Duodenal mucosa (tissue), 2 donors: ENCODE data around the gene HNF1B.

Experiments
- H3K27ac ChIP-seq: one replicate; pipeline ENCODE4 v1.7.0; 2013; ENCODE audit warnings: low read depth, low read length
- H3K27me3 ChIP-seq, 2 donors: one replicate each; pipeline ENCODE4 v1.7.0; 2013; ENCODE audit warnings: low read length in 2 of 2, control low read depth in 1 of 2; ENCODE audit not compliant: insufficient read depth in 2 of 2, control insufficient read depth in 1 of 2
- H3K36me3 ChIP-seq, 2 donors: one replicate each; pipeline ENCODE4 v1.7.0; 2013; ENCODE audit warnings: low read length in 2 of 2, control low read depth in 1 of 2; ENCODE audit not compliant: insufficient read depth in 2 of 2, control insufficient read depth in 1 of 2
- H3K4me1 ChIP-seq, 2 donors: one replicate each; pipeline ENCODE4 v1.7.0; 2013; ENCODE audit warnings: low read length in 2 of 2, control low read depth in 1 of 2; ENCODE audit not compliant: insufficient read depth in 2 of 2, control insufficient read depth in 1 of 2
- H3K4me3 ChIP-seq, 2 donors: one replicate each; pipeline ENCODE4 v1.7.0; 2013; ENCODE audit warnings: low read length in 2 of 2, low read depth in 1 of 2
- H3K9ac ChIP-seq, 2 donors: one replicate each; pipeline ENCODE4 v1.7.0; 2013; ENCODE audit warnings: low read length in 2 of 2, low read depth in 1 of 2
- H3K9me3 ChIP-seq, 2 donors: one replicate each; pipeline ENCODE4 v1.7.0; 2013; ENCODE audit warnings: low read length in 2 of 2, control low read depth in 1 of 2; ENCODE audit not compliant: control insufficient read depth in 1 of 2

HNF1B gene

DNA sequence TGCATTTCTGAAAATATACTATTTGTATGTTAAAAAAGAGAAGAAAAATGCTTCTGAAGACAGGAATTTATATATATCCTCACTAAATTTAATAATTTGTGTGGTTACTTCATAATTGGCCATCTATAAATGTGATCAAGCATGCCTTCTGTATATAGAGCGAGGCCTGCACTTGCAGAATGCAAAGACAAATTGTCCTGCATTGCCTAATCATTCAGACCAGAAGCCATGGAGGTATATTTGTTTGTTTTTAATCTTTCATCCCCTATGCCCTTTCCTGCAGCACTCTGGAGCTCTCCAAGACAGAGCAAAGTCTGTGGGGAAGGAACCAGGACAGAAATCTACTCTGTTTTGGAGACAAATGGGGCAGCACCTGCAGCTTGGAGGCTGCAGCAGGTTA is 77.8 kb downstream of the HNF1B start:
- Histone ChIP-seq H3K9ac (no peak overlapping the region), H3K27ac (no peak overlapping the region), H3K36me3 (no peaks in the 10 kb centered on the region), H3K4me1 (peaks cover 41 to 48% of the 10 kb centered on the region in 2 donors), H3K4me3 (no peak overlapping the region), H3K27me3 (no peaks in the 10 kb centered on the region), H3K9me3 (no peaks in the 10 kb centered on the region)

DNA sequence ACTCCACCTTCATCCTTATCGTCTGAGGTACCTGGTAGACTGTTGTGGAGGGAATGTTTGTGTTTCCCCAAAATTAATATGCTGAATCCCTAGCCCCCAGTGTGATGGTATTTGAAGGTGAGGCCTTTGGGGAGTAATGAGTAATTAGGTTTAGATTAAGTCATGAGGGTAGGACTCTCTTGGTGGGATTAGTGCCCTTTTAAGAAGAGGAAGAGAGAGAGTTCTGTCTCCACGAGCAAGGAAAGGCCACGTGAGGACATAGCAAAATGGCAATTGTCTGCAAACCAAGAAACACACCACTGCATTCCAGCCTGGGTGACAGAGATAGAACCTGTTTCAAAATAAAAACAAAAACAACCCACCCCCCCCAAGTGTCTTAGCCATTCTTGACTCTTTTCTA is 80.6 kb downstream of the HNF1B start:
- Histone ChIP-seq H3K4me3 (no peak overlapping the region), H3K9me3 (no peaks in the 10 kb centered on the region), H3K36me3 (no peaks in the 10 kb centered on the region), H3K27ac (no peak overlapping the region), H3K27me3 (no peaks in the 10 kb centered on the region), H3K9ac (no peak overlapping the region), H3K4me1 (peaks cover 30 to 46% of the 10 kb centered on the region in 2 donors)

DNA sequence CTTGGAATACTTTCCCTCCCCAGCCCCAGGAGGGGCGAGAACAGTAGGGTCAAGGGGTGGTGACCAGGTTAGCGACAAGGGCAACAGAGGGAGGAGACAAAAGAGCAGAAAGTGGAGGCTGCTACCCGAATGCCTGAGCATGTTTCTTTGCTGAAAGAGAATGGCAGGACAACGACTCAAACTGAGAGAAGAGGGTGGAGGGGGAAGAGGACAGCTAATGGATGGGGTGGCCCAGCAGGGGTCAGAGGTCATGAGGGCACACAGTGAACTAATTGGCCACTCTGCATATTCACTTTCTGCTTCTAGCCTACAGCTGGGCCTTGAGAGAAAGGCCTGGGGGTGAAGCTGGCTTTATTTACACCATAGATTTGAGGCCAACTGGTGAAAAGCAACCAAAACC is 82.5 kb downstream of the HNF1B start:
- Histone ChIP-seq H3K27me3 (no peaks in the 10 kb centered on the region), H3K4me1 (peaks cover 36 to 48% of the 10 kb centered on the region in 2 donors), H3K4me3 (no peak overlapping the region), H3K9ac (no peak overlapping the region), H3K36me3 (no peaks in the 10 kb centered on the region), H3K27ac (no peak overlapping the region), H3K9me3 (no peaks in the 10 kb centered on the region)

DNA sequence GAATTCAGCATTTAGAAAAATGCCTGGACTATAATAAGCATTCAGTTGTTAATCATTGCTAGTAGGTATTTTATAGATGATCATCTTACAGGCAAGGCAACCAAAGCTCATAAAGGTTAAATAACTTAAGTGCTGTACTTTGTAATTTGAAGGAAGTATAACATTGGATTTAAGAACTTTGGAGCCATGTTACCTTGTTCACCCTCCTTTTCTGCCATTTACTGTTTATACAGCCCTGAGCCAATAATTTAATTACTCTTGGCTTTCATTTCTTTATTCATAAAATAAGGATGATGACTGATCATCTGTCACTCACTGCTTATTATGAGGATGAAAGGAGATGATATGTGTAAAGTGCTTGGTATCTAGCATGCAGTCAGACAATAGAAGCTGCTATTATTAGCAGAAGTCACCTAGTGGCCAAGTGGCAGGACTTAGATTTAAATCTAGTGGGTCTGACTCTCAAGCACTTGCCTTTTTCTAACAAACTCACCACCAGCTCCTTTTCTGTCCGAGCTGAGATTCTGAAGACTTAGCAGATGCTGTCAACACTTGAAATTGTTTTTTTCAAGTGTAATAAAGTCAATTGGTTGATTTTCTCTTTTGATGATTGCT is 83.4 kb downstream of the HNF1B start:
- Histone ChIP-seq H3K4me3 (no peak overlapping the region), H3K9me3 (no peaks in the 10 kb centered on the region), H3K4me1 (peaks cover 32 to 45% of the 10 kb centered on the region in 2 donors), H3K27me3 (no peaks in the 10 kb centered on the region), H3K9ac (no peak overlapping the region), H3K27ac (no peak overlapping the region), H3K36me3 (no peaks in the 10 kb centered on the region)

DNA sequence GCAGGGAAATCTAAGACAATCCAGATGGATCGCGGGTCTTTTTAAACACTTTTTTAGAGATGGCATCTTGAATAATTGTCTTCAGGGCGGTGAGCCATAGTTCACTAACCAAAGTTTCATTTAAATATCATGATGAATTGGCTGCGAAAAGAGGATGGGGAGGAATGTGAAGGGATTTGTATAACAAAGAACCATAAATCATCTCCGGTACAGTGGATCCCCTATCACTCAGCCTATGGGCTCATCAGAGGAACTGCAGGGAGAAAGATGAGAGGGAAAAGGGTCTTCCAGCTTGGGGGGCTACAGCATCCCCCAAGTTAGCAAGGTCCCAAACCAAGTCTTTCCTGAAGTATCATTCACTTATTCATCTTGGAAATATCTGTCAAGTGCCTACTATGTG is 84.9 kb downstream of the HNF1B start:
- peaks cover 30 to 42% of the 10 kb centered on the region in 2 donors for H3K4me1 ChIP-seq

DNA sequence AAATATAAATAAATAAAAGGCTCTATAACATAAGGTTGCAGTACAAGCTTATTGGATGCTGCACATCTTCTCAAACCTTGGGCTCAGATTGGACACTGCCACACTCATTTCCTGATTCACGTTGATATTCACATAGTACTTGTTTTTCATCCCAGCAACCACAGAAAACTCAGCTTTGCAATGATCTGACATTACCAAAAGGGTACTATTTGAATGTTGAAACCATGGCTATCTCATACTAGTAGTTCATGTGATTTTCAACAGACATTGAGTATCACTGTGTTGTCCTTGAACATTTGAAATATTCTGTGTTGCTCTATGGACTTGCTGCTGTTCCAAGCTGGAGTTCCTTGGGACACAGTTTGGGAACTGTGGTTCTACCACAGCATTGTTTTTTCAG is 87.7 kb downstream of the HNF1B start:
- Histone ChIP-seq H3K4me3 (no peak overlapping the region), H3K27me3 (no peaks in the 10 kb centered on the region), H3K9me3 (no peaks in the 10 kb centered on the region), H3K4me1 (peaks cover 23 to 24% of the 10 kb centered on the region in 2 donors), H3K36me3 (no peaks in the 10 kb centered on the region), H3K27ac (no peak overlapping the region), H3K9ac (no peak overlapping the region)

More for the DNA sequence above, 84.9 kb downstream of the HNF1B start:
- no peaks in the 10 kb centered on the region for H3K9me3 ChIP-seq
- no peak overlapping the region for H3K9ac ChIP-seq
- no peaks in the 10 kb centered on the region for H3K27me3 ChIP-seq
- no peak overlapping the region for H3K4me3 ChIP-seq
- no peaks in the 10 kb centered on the region for H3K36me3 ChIP-seq
- H3K27ac ChIP-seq: no peak overlapping the region

DNA sequence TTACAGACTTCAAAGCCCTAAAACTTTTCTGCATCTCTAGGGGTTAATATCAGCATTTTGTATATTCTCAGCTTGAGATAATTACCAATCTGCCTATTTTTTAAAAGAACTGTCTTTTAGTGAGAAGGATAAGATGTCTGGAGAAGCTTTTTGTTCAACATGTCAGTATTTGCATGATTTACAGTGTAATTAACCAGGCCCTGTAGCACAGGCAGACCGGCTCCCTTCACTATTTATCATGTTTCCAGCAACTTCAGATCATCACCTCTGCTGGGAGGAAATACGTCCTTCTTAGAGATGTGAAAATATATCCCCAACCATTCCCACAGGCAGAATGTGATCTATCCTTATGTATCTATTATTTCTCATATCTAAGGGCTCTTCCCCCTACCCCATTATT is 93.0 kb downstream of the HNF1B start:
- Histone ChIP-seq H3K9ac (no peak overlapping the region), H3K4me1 (peaks cover 5 to 6% of the 10 kb centered on the region in 2 donors), H3K27me3 (no peaks in the 10 kb centered on the region), H3K36me3 (no peaks in the 10 kb centered on the region), H3K27ac (no peak overlapping the region), H3K4me3 (no peak overlapping the region), H3K9me3 (no peaks in the 10 kb centered on the region)

DNA sequence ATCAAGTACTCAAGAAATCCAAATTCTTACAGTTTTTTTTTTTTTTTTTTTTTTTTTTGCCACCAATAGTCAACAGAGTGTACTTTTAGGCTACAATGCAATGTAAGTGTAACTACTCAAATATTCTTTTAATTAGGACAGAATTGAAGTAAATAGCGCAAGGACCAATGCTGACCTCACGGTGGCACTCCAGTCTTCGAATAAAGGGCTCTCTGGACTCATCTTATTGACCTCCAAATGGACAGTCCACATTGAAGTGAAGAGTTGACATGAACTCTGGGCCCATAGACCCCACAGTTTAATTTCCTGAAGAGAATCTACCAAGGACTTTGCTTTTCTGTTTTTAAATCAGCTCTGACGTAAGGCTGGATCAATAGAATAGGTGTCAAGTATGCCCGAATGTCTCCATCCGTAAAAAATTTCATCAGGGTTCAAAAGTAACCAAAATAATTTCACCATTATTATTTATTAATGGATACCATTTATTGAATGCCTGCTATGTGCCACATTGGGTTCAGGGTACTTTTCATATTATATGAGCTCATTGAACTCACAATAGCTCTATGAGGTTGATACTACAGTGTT is 94.3 kb downstream of the HNF1B start:
- H3K9me3 ChIP-seq: no peaks in the 10 kb centered on the region
- no peaks in the 10 kb centered on the region for H3K27me3 ChIP-seq
- H3K27ac ChIP-seq: no peak overlapping the region
- peaks cover 5 to 6% of the 10 kb centered on the region in 2 donors for H3K4me1 ChIP-seq
- no peaks in the 10 kb centered on the region for H3K36me3 ChIP-seq
- H3K9ac ChIP-seq: no peak overlapping the region
- H3K4me3 ChIP-seq: no peak overlapping the region

DNA sequence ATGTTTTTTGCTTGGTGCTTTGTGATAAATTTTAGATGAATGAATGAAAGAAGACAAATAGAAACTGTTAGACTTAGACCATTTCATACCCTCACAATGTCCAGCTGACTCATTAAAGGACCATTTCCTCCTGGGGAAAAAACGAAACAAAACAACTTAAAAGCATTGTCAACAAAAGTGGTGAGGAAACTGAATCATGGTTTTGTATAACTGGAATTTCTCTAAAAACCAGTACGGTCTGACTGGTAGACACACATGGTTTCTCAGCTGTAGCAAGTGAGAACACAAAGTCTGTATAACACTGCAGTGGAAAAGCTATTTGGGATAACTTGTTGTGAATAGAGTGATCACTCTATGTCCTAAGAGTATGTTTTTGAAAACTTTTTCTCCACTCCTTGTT is 96.3 kb downstream of the HNF1B start:
- H3K9me3 ChIP-seq: no peaks in the 10 kb centered on the region
- no peak overlapping the region for H3K9ac ChIP-seq
- peaks cover 15% of the 10 kb centered on the region in 2 donors for H3K4me1 ChIP-seq
- no peak overlapping the region for H3K27ac ChIP-seq
- peaks cover 0 to 3% of the 10 kb centered on the region in 2 donors for H3K27me3 ChIP-seq
- no peaks in the 10 kb centered on the region for H3K36me3 ChIP-seq
- H3K4me3 ChIP-seq: no peak overlapping the region

DNA sequence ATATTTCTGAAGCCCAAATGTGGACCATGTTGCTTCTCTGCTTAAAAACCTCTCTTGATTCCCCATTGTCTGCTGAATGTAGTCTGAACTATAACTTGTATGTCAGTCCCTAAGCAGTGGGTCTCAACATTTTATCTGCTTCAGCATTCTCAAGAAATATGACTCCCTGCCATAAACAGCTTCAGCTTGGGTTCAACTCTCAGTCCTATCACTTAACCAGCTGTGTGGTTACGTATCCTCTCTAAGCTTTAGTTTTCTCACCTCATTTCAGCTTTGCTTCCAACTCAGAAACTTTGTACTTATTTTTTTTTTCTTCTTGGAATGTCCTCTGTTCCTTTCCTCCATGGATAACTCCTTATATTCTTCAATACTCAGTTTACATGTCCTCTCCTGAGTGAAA is 97.0 kb downstream of the HNF1B start:
- no peak overlapping the region for H3K9ac ChIP-seq
- peaks cover 15 to 16% of the 10 kb centered on the region in 2 donors for H3K4me1 ChIP-seq
- H3K36me3 ChIP-seq: no peaks in the 10 kb centered on the region
- H3K9me3 ChIP-seq: no peaks in the 10 kb centered on the region
- peaks cover 0 to 3% of the 10 kb centered on the region in 2 donors for H3K27me3 ChIP-seq
- no peak overlapping the region for H3K4me3 ChIP-seq
- H3K27ac ChIP-seq: no peak overlapping the region
